PFSK-1 (cell line): ENCODE measurements around the gene MAGI2.

Experiments used
- SIN3A ChIP-seq: IDR thresholded peaks from 2 replicates; pipeline ENCODE4 v1.6.1; 2012; ENCODE audit warnings: mild to moderate bottlenecking, low read length, moderate library complexity, borderline replicate concordance; ENCODE audit not compliant: insufficient read depth
- TAF1 ChIP-seq: IDR thresholded peaks from 2 replicates; pipeline ENCODE4 v1.6.1; 2012; ENCODE audit warnings: low read length, control low read depth, borderline replicate concordance; ENCODE audit not compliant: insufficient read depth

- TF ChIP-seq TAF1, result no peak
- no peak for TF ChIP-seq SIN3A
Observed at GRCh38 chr7:78568690-78569089, 884.8 kb downstream of the MAGI2 start.
